H1 (cell line): Measurements from ENCODE around the gene ZNF106. TPM values are rescaled to one million over a fixed set of nuclear protein-coding genes. Genes with fewer than 3 reads are reported as not detected.

Experiments used
- EGR1 ChIP-seq: IDR thresholded peaks from 2 replicates; pipeline ENCODE4 v1.6.1; 2011; ENCODE audit warnings: low read depth, low read length, borderline replicate concordance
- GABPA ChIP-seq: IDR thresholded peaks from 2 replicates; pipeline ENCODE4 v1.6.1; 2011; ENCODE audit warnings: mild to moderate bottlenecking, low read length, moderate library complexity, borderline replicate concordance; ENCODE audit not compliant: insufficient read depth
- RFX5 ChIP-seq: IDR thresholded peaks from 2 replicates; pipeline ENCODE4 v1.6.1; 2011; ENCODE audit warnings: low read depth, low read length, improper control_type of control experiment, borderline replicate concordance
- RNF2 ChIP-seq: fragments of 200-900, 300-1000 bp; sonication (generic); IDR thresholded peaks from 2 replicates; pipeline ENCODE4 v1.7.1; 2016; ENCODE audit warnings: borderline replicate concordance, low read depth, mild to moderate bottlenecking, antibody characterized with exemption, low read length; ENCODE audit not compliant: poor library complexity, severe bottlenecking; ENCODE audit errors: missing control alignments
- YY1 ChIP-seq: IDR thresholded peaks from 2 replicates; pipeline ENCODE4 v1.6.1; 2011; ENCODE audit warnings: low read depth, mild to moderate bottlenecking, low read length
- polyA plus RNA-seq, 7 experiments: library from polyadenylated mRNA; depleted of rRNA in 3 of 7; stranded (reverse) in 5 of 7; unstranded in 2 of 7; fragments of >200 nt in 5 of 7; fragments of 200-250 nt in 2 of 7; gene quantifications; 1 replicate in 5 of 7; 2 replicates in 1 of 7; 4 replicates in 1 of 7; pipeline versions ENCODE4 v1.2.1 to v1.2.3, GENCODE V29; 2011 to 2013; ENCODE audit warnings: missing spikeins in 2 of 7, mixed read lengths in 2 of 7
- total RNA-seq: library from RNA; stranded (reverse); fragmentation: NEBNext Ultra II Directional; extraction: Animal tissue kit (Norgen Biotek cat#: 25700); gene quantifications from 2 replicates; pipeline ENCODE4 v1.2.1, GENCODE V29; 2021
- TF ChIP-seq, protein P1 (sequence below): IDR thresholded peaks from 2 replicates; pipeline ENCODE4 v1.6.1; 2011; ENCODE audit warnings: low read depth, mild to moderate bottlenecking, low read length; ENCODE audit not compliant: insufficient read depth

The ZNF106 gene
- total and polyA plus RNA-seq, 2 of the 8 experiments (the other 6 are each of a cell fraction or from before 2014, with no cell fraction given) = 18.2 to 62.0 TPM

- TF ChIP-seq, protein P1, sequence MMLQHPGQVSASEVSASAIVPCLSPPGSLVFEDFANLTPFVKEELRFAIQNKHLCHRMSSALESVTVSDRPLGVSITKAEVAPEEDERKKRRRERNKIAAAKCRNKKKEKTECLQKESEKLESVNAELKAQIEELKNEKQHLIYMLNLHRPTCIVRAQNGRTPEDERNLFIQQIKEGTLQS = no peak
- TF ChIP-seq RFX5 = no peak
- no peak for TF ChIP-seq EGR1
- no peak for TF ChIP-seq YY1
- no peak for TF ChIP-seq GABPA
- TF ChIP-seq RNF2 = no peak
- TF ChIP-seq, all 59 proteins: peak for 0
Measured at GRCh38 chr15:42411884-42412283, 79.1 kb downstream of the ZNF106 start (continued).
